ENCODE measurements around the gene FASTK.

Gene FASTK

GRCh38 chr7:151065516-151065915 lies 15.1 kb downstream of the FASTK start:
- DNase-seq (ENCODE audit: low read depth in 2 of 2), result no peak

- no peak for DNase-seq (ENCODE audit: low read depth in 2 of 2)
Measured at GRCh38 chr7:151064993-151065392, 15.6 kb downstream of the FASTK start.

GRCh38 chr7:151064454-151064853 lies 16.2 kb downstream of the FASTK start:
- DNase-seq (ENCODE audit: low read depth in 2 of 2), result no peak

- DNase-seq (ENCODE audit: low read depth in 2 of 2), result no peak
Measured at GRCh38 chr7:151063212-151063561, 17.4 kb downstream of the FASTK start.

GRCh38 chr7:151062399-151063211 lies 18.0 kb downstream of the FASTK start:
- DNase-seq (ENCODE audit: low read depth in 2 of 2), result no peak

- no peak for DNase-seq (ENCODE audit: low read depth in 2 of 2)
Measured at GRCh38 chr7:151062111-151062398, 18.6 kb downstream of the FASTK start.

- no peak for DNase-seq (ENCODE audit: low read depth in 2 of 2)
Measured at GRCh38 chr7:151061213-151062110, 19.1 kb downstream of the FASTK start.

GRCh38 chr7:151060416-151061212 lies 20.0 kb downstream of the FASTK start:
- no peak for DNase-seq (ENCODE audit: low read depth in 2 of 2)

GRCh38 chr7:151060113-151060415 lies 20.5 kb downstream of the FASTK start:
- no peak for DNase-seq (ENCODE audit: low read depth in 2 of 2)

- DNase-seq (ENCODE audit: low read depth in 2 of 2), result peak; percentile 49 to 52
Measured at GRCh38 chr7:151059367-151060112, 21.1 kb downstream of the FASTK start, which contains the start of gene SLC4A2. Gene SLC4A2, plus strand, starts transcription at chr7:151059589. Its CDS starts 2,399 bp downstream, at chr7:151061988.

GRCh38 chr7:151058781-151059366 lies 21.7 kb downstream of the FASTK start:
- no peak for DNase-seq (ENCODE audit: low read depth in 2 of 2)

- DNase-seq (ENCODE audit: low read depth in 2 of 2), result peak; percentile 88 to 92
Measured at GRCh38 chr7:151057989-151058780, 22.4 kb downstream of the FASTK start.

- no peak for DNase-seq (ENCODE audit: low read depth in 2 of 2)
Measured at GRCh38 chr7:151057506-151057988, 23.1 kb downstream of the FASTK start, which contains the start of gene CDK5. Gene CDK5, minus strand, starts transcription at chr7:151057897. Its CDS starts 49 bp downstream, at chr7:151057848.

- no peak for DNase-seq (ENCODE audit: low read depth in 2 of 2)
Measured at GRCh38 chr7:151056666-151057505, 23.7 kb downstream of the FASTK start.

- DNase-seq (ENCODE audit: low read depth in 2 of 2), result no peak
Measured at GRCh38 chr7:151056283-151056665, 24.3 kb downstream of the FASTK start.

- DNase-seq (ENCODE audit: low read depth in 2 of 2), result no peak
Measured at GRCh38 chr7:151053751-151054150, 26.9 kb downstream of the FASTK start.

- DNase-seq (ENCODE audit: low read depth in 2 of 2), result no peak
Measured at GRCh38 chr7:151053096-151053495, 27.5 kb downstream of the FASTK start.

- DNase-seq (ENCODE audit: low read depth in 2 of 2), result no peak
Measured at GRCh38 chr7:151051108-151051507, 29.5 kb downstream of the FASTK start.

- DNase-seq (ENCODE audit: low read depth in 2 of 2), result no peak
Measured at GRCh38 chr7:151048911-151049463, 31.6 kb downstream of the FASTK start.

Measured in stimulated activated CD8-positive, alpha-beta memory T cell treated with anti-CD3 and anti-CD28 coated beads, Interleukin-2, amount 100 ng/mL, for 1 hour (primary cell).